Endothelial cell of umbilical vein (primary cell): ENCODE measurements around the gene AGBL4. TPM values are rescaled to one million over a fixed set of nuclear protein-coding genes. Genes with fewer than 3 reads are reported as not detected.

Source experiments
- BruUV-seq: library from RNA; stranded (reverse); fragments of 400-500 nt; replicated peaks from 2 replicates; lab custom pipeline; 2021; lab: Mats Ljungman, UMichigan
- CTCF ChIA-PET: fragments of 300-600, 350-600 bp; sonication (Branson Sonifier 250); formaldehyde crosslinking; loops from one replicate; lab custom pipeline; 2021; ENCODE audit warnings: antibody characterized with exemption, inconsistent platforms; lab: Charles Lee
- POLR2A ChIA-PET: fragments of 300-600, 350-600 bp; sonication (Branson Sonifier 250); formaldehyde crosslinking; loops from one replicate; lab custom pipeline; 2021; ENCODE audit warnings: antibody characterized with exemption, inconsistent platforms; lab: Charles Lee
- DNase-seq: peaks from one replicate; pipeline ENCODE4 v3.0.0-alpha.2; 2011; ENCODE audit warnings: low read depth, low spot score
- FAIRE-seq: peaks from 2 replicates; lab custom pipeline; 2011; peaks lifted over from hg19 to GRCh38; lab: Jason Lieb, UNC
- H2AFZ ChIP-seq: 2 replicates; pipeline ENCODE4 v1.6.0; 2012; ENCODE audit warnings: low read depth, low read length, control low read depth, inconsistent platforms
- H3K27ac ChIP-seq: 2 replicates; pipeline ENCODE4 v1.5.1; 2011; ENCODE audit warnings: low read depth, mild to moderate bottlenecking, control low read depth, low read length, moderate library complexity; ENCODE audit not compliant: insufficient read depth
- H3K27me3 ChIP-seq, 2 experiments: 2 replicates each; pipeline versions ENCODE4 v1.6.0 to v1.6.1; 2011; ENCODE audit warnings: low read length in 2 of 2, mixed read lengths in 1 of 2; ENCODE audit not compliant: control insufficient read depth in 2 of 2, insufficient read depth in 2 of 2
- H3K36me3 ChIP-seq, 2 experiments: 2 replicates in 1 of 2; 3 replicates in 1 of 2; pipeline ENCODE4 v1.5.1; 2011; ENCODE audit warnings: low read length in 2 of 2, mild to moderate bottlenecking in 1 of 2, moderate library complexity in 1 of 2; ENCODE audit not compliant: control insufficient read depth in 2 of 2, insufficient read depth in 2 of 2; ENCODE audit errors: extremely low read depth in 1 of 2
- H3K4me1 ChIP-seq: 3 replicates; pipeline ENCODE4 v1.5.1; 2011; ENCODE audit warnings: mild to moderate bottlenecking, low read length; ENCODE audit not compliant: control insufficient read depth, insufficient read depth; ENCODE audit errors: extremely low read depth
- H3K4me2 ChIP-seq: 2 replicates; pipeline ENCODE4 v1.6.1; 2011; ENCODE audit warnings: low read length, control low read depth, mixed read lengths; ENCODE audit not compliant: insufficient read depth
- H3K4me3 ChIP-seq, 3 experiments: fragments of 200-600 bp in 1 of 3; sonication (generic), shearing (Covaris generic) in 1 of 3; replicated peaks in 1 of 3; 2 replicates each; pipeline ENCODE4 v1.5.1; 2011 to 2016; ENCODE audit warnings: control low read depth in 3 of 3, low read length in 3 of 3, mild to moderate bottlenecking in 2 of 3, inconsistent platforms in 1 of 3, low read depth in 1 of 3, moderate library complexity in 1 of 3; ENCODE audit not compliant: insufficient read depth in 1 of 3
- H3K79me2 ChIP-seq: 2 replicates; pipeline ENCODE4 v1.6.0; 2012; ENCODE audit warnings: low read length, inconsistent platforms; ENCODE audit not compliant: control insufficient read depth, insufficient read depth
- H3K9ac ChIP-seq: replicated peaks from 2 replicates; pipeline ENCODE3; 2011; ENCODE audit warnings: low read length, control low read depth; ENCODE audit not compliant: insufficient read depth; ENCODE audit errors: extremely low read depth
- H3K9me1 ChIP-seq: replicated peaks from 3 replicates; pipeline ENCODE4 v1.6.0; 2011; ENCODE audit warnings: mild to moderate bottlenecking, low read length; ENCODE audit not compliant: control insufficient read depth, insufficient read depth; ENCODE audit errors: extremely low read depth
- H3K9me3 ChIP-seq: replicated peaks from 2 replicates; pipeline ENCODE4 v1.5.1; 2012; ENCODE audit warnings: low read length, inconsistent platforms; ENCODE audit not compliant: control insufficient read depth, insufficient read depth
- H4K20me1 ChIP-seq: replicated peaks from 2 replicates; pipeline ENCODE3; 2011; ENCODE audit warnings: mild to moderate bottlenecking, low read length; ENCODE audit not compliant: control insufficient read depth, insufficient read depth; ENCODE audit errors: extremely low read depth
- CTCF ChIP-seq, 2 donors: IDR thresholded peaks; 1 replicate in 1 of 2; 2 replicates in 1 of 2; pipeline ENCODE4 v1.5.1; 2011; ENCODE audit warnings: low read length in 2 of 2, mild to moderate bottlenecking in 2 of 2, moderate library complexity in 2 of 2, control low read depth in 1 of 2, inconsistent platforms in 1 of 2, low read depth in 1 of 2; ENCODE audit not compliant: insufficient read depth in 1 of 2; ENCODE audit errors: extremely low read depth in 1 of 2
- EZH2 ChIP-seq: IDR thresholded peaks from 2 replicates; pipeline ENCODE4 v1.6.1; 2012; ENCODE audit warnings: borderline replicate concordance, low read depth, mild to moderate bottlenecking, moderate library complexity, low read length, inconsistent platforms; ENCODE audit not compliant: severe bottlenecking
- FOS ChIP-seq: IDR thresholded peaks from 2 replicates; pipeline ENCODE4 v1.6.1; 2011; ENCODE audit warnings: mild to moderate bottlenecking, low read length, moderate library complexity, borderline replicate concordance; ENCODE audit not compliant: insufficient read depth
- GATA2 ChIP-seq: IDR thresholded peaks from 2 replicates; pipeline ENCODE4 v1.7.0; 2011; ENCODE audit warnings: low read depth, mild to moderate bottlenecking, moderate library complexity, mixed read lengths, low read length; ENCODE audit not compliant: insufficient read length, insufficient read depth
- JUN ChIP-seq: IDR thresholded peaks from 2 replicates; pipeline ENCODE4 v1.6.1; 2011; ENCODE audit warnings: borderline replicate concordance, low read depth; ENCODE audit not compliant: insufficient read length, insufficient read depth
- MAX ChIP-seq: IDR thresholded peaks from 2 replicates; pipeline ENCODE4 v1.6.1; 2011; ENCODE audit not compliant: insufficient read depth, insufficient read length
- MYC ChIP-seq: IDR thresholded peaks from one replicate; pipeline ENCODE4 v1.6.1; 2011; ENCODE audit warnings: mild to moderate bottlenecking, low read depth, low read length
- POLR2A ChIP-seq: IDR thresholded peaks from 2 replicates; pipeline ENCODE4 v1.6.1; 2012; ENCODE audit warnings: low read depth, mild to moderate bottlenecking, control low read depth, low read length
- POLR2AphosphoS5 ChIP-seq: IDR thresholded peaks from 2 replicates; pipeline ENCODE4 v1.6.1; 2012; ENCODE audit warnings: low read depth, mild to moderate bottlenecking, control low read depth, low read length, moderate library complexity; ENCODE audit not compliant: insufficient read depth
- dilution Hi-C: fragments of 300-500 bp; cut with MboI; formaldehyde crosslinking; loops from one replicate; pipeline ENCODE4 v1.15.0; 2019; ENCODE audit warnings: low sequenced_read_pairs; ENCODE audit not compliant: extremely low pct_ligation_motif_present
- intact Hi-C: fragments of 100-400 bp; cut with micrococcal nuclease; formaldehyde crosslinking; loops from one replicate; pipeline ENCODE4 v1.10.0; 2022
- polyA plus RNA-seq, 4 experiments: library from polyadenylated mRNA; depleted of rRNA in 3 of 4; stranded (reverse) in 3 of 4; unstranded in 1 of 4; fragments of >200 nt; gene quantifications; 2 replicates each; pipeline versions ENCODE4 v1.2.1 to v1.2.3, GENCODE V29; 2011 to 2012; ENCODE audit warnings: missing spikeins in 1 of 4
- total RNA-seq: library from RNA; stranded (reverse); gene quantifications from 2 replicates; pipeline ENCODE4 v1.2.3, GENCODE V29; 2021

AGBL4 gene
- total and polyA plus RNA-seq, 2 donors (not counting 3 experiments of a cell fraction or from before 2014, with no cell fraction given): not detected

- no peak for FAIRE-seq
- H3K9me1 ChIP-seq: no peaks in the 10 kb centered on the region
- POLR2A ChIA-PET: no interaction called here
- no peaks in the 10 kb centered on the region for H3K36me3 ChIP-seq
- H3K79me2 ChIP-seq: no peaks in the 10 kb centered on the region
- no peaks in the 10 kb centered on the region for H3K9me3 ChIP-seq
- H3K27me3 ChIP-seq: no peaks in the 10 kb centered on the region
- no peaks in the 10 kb centered on the region for H3K4me1 ChIP-seq
- no peak overlapping the region for H3K27ac ChIP-seq
- no peak overlapping the region for H3K4me2 ChIP-seq
- CTCF ChIA-PET: no interaction called here
- no peak overlapping the region for H3K9ac ChIP-seq
- no peak for DNase-seq
- no peak overlapping the region for H2AFZ ChIP-seq
- dilution Hi-C loops: no loop called here
- no peak overlapping the region for H3K4me3 ChIP-seq
- TF ChIP-seq FOS (no peak), EZH2 (no peak)
- no TSS peak for BruUV-seq
- intact Hi-C loops: no loop called here
- no peaks in the 10 kb centered on the region for H4K20me1 ChIP-seq
Measured at GRCh38 chr1:48947761-48948537, 1075.8 kb downstream of the AGBL4 start.

- intact Hi-C loops: no loop called here
- FAIRE-seq (no peak), DNase-seq (no peak)
- H3K36me3 ChIP-seq: no peaks in the 10 kb centered on the region
- no peaks in the 10 kb centered on the region for H3K79me2 ChIP-seq
- BruUV-seq: no TSS peak
- H2AFZ ChIP-seq: no peak overlapping the region
- no peaks in the 10 kb centered on the region for H3K4me1 ChIP-seq
- no peak overlapping the region for H3K9ac ChIP-seq
- H3K9me3 ChIP-seq: no peaks in the 10 kb centered on the region
- ChIA-PET POLR2A (no interaction called here), CTCF (no interaction called here)
- dilution Hi-C loops: no loop called here
- no peak overlapping the region for H3K4me3 ChIP-seq
- H3K4me2 ChIP-seq: no peak overlapping the region
- H3K27me3 ChIP-seq: no peaks in the 10 kb centered on the region
- no peaks in the 10 kb centered on the region for H3K9me1 ChIP-seq
- TF ChIP-seq JUN (no peak), MAX (no peak), POLR2A (no peak), CTCF (IDR thresholded peaks at IDR 0.05; ENCODE audit: extremely low read depth in 1 of 2, insufficient read depth in 1 of 2, low read depth in 1 of 2, low read length in 2 of 2) (no peak), GATA2 (no peak), EZH2 (no peak), MYC (no peak), POLR2AphosphoS5 (no peak), FOS (no peak)
- H4K20me1 ChIP-seq: no peaks in the 10 kb centered on the region
- no peak overlapping the region for H3K27ac ChIP-seq
Measured at GRCh38 chr1:48946070-48946469, 1077.7 kb downstream of the AGBL4 start.
